Embryonic facial prominence (tissue), 1 donor: Measurements from ENCODE around the gene SERPINB5.
A peak's percentile ranks its signal among the peaks of the same experiment; 100 is the strongest.

ENCODE experiments used
- DNase-seq: peaks from one replicate; pipeline ENCODE4 v3.0.0-alpha.2; 2016; ENCODE audit errors: extremely low spot score

The SERPINB5 gene

DNA sequence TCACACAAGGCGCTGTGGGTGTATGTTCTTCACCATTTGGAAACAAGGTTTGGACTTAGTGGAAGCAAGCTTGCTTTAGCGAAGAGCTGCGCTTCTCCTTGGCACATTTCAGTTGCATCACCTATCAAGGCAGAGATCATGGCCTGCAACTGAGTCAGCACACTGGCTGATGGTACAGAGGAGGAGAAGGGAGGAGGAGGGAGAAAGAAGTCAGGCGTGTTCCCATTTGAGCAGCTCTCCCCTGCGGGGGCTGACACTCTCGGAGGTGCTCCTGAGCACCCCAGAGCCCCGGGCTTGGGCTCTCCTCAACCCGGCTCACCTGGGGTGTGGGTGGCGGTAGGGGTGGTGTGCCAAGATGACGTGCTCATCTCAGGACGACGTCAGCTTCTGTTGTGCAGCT lies 6.0 kb upstream of the SERPINB5 start:
- no peak for DNase-seq

GRCh38 chr18:63472380-63472779 lies 4.4 kb upstream of the SERPINB5 start:
- no peak for DNase-seq

- DNase-seq, result no peak
Observed at GRCh38 chr18:63477200-63477599, 442 bp downstream of the SERPINB5 start.

- no peak for DNase-seq
Observed at GRCh38 chr18:63477968-63478367, 1.2 kb downstream of the SERPINB5 start.

GRCh38 chr18:63479826-63480225 lies 3.1 kb downstream of the SERPINB5 start:
- DNase-seq, result no peak

DNA sequence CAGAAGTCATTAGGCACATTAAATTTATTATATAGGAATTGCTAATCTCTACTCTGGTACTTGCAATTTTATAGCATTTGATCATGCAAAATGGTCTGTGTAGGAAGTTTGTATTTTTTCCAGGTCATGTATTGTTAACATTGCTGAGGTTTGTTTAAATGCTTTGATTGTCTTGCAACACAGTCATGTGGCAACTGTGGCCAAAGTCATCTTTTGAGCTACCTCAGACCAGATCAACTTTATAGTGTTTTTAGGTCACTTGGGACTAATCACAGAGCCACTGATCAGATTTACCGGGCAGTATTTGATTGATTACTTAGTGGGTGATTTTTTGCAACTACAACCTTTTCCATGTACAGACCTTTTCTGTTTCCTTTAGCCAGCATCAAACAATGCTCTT lies 3.7 kb downstream of the SERPINB5 start:
- no peak for DNase-seq

GRCh38 chr18:63480915-63481314 lies 4.2 kb downstream of the SERPINB5 start:
- DNase-seq, result no peak

- DNase-seq, result no peak
Observed at GRCh38 chr18:63487676-63488075, 10.9 kb downstream of the SERPINB5 start.

DNA sequence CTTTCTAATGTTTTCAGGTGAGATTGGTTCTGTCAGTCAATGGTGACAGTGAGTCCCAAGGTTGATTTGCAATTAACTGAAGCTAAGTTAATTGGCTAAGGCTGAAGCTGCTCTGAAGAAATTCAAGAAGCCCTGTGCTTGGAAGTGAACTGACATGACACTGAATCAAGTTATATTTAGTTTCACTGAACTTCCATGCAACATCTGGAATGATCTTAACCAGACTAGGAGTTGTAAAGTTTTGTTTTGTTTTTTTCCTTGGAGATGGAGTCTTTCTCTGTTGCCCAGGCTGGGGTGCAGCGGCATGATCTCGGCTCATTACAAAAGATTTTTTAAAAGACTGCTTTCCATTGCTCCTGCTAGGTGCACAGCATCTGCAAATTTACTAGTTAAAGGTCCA lies 11.4 kb downstream of the SERPINB5 start:
- no peak for DNase-seq

DNA sequence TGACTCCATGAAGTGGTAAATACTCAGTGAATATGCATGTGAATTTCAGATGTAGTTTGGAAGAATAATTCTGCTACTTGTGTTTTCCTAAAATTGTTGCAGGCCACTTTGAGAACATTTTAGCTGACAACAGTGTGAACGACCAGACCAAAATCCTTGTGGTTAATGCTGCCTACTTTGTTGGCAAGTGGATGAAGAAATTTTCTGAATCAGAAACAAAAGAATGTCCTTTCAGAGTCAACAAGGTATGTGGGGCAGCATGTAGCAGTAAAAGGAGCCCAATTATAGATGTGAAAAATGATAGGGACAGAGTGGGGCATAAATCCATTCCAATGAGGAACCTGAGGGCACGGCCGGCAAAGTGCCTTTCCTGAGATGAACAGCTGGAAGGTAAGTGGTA lies 16.1 kb downstream of the SERPINB5 start:
- no peak for DNase-seq

DNA sequence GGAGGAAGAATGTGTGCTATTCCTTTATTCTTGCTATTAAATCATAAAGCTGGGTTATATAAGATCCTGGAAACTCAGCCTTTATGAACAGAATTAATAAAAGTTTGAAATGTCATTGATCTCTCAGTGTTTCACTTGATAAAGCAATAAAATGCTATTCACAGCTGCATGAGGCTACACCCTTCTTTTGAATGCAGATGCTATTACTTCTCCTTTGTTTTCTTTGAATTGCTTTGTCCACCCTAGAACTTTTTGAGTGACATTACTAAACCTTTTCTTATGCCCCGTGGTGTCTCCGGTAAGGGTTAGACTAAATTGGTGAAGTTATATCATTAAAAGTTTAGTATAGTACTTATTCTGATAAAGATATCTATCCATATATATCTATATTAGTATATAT lies 18.9 kb downstream of the SERPINB5 start:
- no peak for DNase-seq

DNA sequence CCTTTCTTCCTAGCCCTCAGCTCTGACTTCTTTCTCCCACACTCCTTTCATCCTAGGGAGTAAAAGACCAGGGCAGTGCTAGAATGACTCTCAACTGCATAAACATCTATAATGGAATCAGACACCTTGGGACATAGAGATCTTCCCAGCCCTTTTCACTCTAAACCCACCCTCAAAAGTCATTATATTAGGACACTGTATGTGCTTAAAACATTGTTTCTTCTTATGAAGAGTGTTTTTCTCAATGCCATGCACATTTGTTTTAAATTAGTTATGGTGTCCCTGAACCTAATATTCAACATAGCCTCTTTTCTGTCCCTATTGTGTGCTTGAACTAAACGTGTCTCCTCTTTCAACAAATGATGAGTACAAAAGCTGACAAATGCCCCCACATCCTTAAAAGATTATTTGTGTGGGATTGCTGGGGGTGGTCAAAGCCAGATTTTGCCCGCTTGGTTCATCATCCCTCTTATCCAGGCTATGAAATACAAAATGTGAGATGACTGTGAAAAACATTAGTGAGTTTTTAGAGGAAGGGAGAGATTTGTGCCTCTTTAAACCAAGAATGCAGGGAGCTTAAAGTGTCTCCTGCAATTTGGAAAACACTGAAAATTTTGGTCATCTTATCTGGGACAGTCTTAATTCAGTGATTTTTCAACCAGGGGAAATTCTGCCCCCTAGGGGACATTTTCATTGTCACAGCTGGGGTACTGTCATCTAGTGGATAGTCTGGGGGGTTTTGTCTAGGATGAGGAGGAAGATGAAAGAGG lies 29.0 kb downstream of the SERPINB5 start:
- no peak for DNase-seq

GRCh38 chr18:63506336-63506646 lies 29.5 kb downstream of the SERPINB5 start:
- no peak for DNase-seq

- no peak for DNase-seq
Observed at GRCh38 chr18:63508596-63508995, 31.8 kb downstream of the SERPINB5 start.

GRCh38 chr18:63511285-63511684 lies 34.5 kb downstream of the SERPINB5 start:
- DNase-seq, result no peak

DNA sequence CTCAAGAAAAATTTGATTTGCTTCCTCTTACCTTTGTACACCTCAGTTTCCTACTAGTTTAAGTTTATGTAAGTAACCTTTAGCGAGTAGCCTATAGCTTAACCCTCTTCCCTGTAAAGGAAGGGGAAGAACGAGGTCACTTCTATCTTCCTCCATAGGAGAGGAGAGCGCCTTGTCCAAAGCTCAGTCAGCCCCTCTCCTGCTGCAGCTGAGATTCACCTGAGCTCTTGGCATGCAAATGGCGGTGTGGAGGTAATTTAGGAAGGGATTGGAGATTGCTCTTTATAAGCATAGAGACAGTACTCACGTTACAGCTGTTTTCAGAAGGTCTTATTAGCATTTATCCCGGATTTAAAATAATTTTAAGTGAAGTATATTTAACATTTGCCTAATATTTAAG lies 37.6 kb downstream of the SERPINB5 start:
- DNase-seq, result no peak

DNA sequence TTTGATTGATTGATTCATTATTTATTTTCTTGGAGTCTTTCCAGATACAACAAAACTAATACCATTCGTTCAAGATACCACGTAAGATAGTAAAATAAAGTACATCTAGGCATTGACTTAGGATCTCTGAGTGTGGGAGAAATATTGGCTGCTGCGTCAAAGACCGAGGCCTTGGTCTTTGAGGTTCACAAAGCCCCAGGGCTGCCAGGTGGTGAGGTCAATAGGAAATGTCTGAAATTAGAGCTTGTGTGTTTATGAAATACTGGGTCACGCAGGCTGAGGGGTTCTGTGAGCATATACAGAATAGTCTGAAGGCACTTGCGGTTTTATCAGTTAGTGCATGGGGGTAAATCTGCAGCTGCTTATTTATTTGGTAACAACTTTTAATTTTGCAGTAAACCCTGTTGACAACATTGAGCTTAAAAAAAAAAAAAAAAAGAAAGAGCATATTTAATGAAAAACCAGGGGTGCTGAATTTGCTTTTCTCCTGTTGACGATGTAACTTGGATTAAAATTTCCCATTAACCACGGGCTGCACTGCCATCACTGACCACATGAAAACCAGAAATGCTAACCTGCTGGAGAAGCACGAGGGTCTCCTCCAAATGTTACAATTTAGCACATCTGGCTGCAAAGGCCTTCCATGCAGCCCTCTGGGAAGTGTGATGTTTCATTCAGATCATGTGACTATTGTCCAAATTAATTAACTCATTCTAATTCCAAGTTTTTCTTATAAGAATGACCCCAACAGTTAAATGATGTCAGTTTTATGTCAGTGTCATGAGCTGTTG lies 38.3 kb downstream of the SERPINB5 start:
- no peak for DNase-seq

GRCh38 chr18:63515801-63516200 lies 39.0 kb downstream of the SERPINB5 start:
- DNase-seq, result no peak

GRCh38 chr18:63518178-63519012 lies 41.6 kb downstream of the SERPINB5 start:
- peak; percentile 54 for DNase-seq

GRCh38 chr18:63520053-63520685 lies 43.4 kb downstream of the SERPINB5 start:
- no peak for DNase-seq

GRCh38 chr18:63523660-63524059 lies 46.9 kb downstream of the SERPINB5 start:
- no peak for DNase-seq

- no peak for DNase-seq
Observed at GRCh38 chr18:63527251-63527650, 50.5 kb downstream of the SERPINB5 start.
